ENCODE data around the gene TRPM7.

Gene TRPM7

DNA sequence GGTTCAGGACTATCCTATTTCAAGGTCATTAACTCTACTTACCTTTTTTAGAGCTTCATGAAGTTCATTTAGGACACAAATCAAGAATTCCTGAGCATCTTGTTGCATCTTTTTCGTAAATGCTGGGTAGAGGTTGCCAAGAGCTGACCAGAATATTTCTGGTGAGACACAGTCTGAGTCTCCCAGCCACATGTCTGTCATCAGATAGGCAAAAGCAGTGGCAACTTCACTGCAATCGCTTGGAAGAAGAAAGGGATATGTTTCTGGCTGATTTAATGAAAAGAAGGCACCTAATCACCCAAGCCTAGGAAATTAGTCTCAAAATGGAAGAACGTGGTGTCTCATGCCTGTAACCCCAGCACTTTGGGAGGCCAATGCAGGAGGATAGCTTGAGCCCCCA is 143.0 kb downstream of the TRPM7 start:
- no peaks in the 10 kb centered on the region for H3K4me1 ChIP-seq (ENCODE audit: control insufficient read depth in 1 of 2, insufficient read depth in 2 of 2, low read length in 2 of 2)
- no peaks in the 10 kb centered on the region for H3K27me3 ChIP-seq (ENCODE audit: control insufficient read depth in 1 of 2, insufficient read depth in 2 of 2, low read length in 2 of 2)
- no peak overlapping the region for H3K27ac ChIP-seq (ENCODE audit: low read depth, low read length)
- no peaks in the 10 kb centered on the region for H3K9me3 ChIP-seq (ENCODE audit: control insufficient read depth in 1 of 2, low read length in 2 of 2)
- no peaks in the 10 kb centered on the region for H3K36me3 ChIP-seq (ENCODE audit: control insufficient read depth in 1 of 2, insufficient read depth in 2 of 2, low read length in 2 of 2)
- H3K9ac ChIP-seq (ENCODE audit: low read depth in 1 of 2, low read length in 2 of 2), result no peak overlapping the region
- no peak overlapping the region for H3K4me3 ChIP-seq (ENCODE audit: low read depth in 1 of 2, low read length in 2 of 2)

DNA sequence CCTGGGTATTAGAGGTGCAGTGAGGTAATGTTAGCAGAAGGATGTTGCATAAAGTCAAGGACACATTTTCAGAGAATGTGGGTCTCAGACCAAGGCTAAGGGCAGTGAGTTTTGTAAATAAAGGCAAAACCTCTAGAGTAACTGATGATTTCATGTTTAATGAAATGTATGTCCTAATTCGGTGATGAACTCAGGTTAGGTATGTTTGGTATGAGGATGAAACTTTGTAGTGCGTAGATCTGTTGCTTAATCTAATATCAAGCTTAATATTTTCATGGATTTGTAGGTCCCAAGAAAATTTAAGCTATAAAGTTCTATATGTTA is 143.7 kb downstream of the TRPM7 start:
- Histone ChIP-seq H3K9ac (ENCODE audit: low read depth in 1 of 2, low read length in 2 of 2) (no peak overlapping the region), H3K4me3 (ENCODE audit: low read depth in 1 of 2, low read length in 2 of 2) (no peak overlapping the region)

DNA sequence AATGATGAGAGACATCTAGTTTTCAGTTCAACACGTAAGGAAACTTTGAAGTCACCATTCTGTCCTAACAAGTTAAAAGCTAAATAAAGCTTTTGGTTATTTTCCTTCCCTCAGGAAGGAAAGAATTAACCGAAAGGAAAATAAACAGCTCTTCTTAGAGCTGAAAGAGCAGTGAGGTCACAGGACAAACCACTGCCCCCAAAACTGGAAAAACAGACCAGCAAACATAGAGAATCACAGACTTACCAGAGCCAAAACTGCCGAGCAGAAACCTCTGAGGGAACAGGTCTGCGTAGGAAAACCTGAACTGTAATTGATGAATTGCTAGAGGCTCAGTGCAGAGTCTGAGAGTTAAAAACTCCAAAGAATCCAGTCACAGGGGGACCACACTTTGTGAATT is 154.8 kb downstream of the TRPM7 start:
- Histone ChIP-seq H3K27ac (ENCODE audit: low read depth, low read length) (no peak overlapping the region), H3K9ac (ENCODE audit: low read depth in 1 of 2, low read length in 2 of 2) (no peak overlapping the region), H3K27me3 (ENCODE audit: control insufficient read depth in 1 of 2, insufficient read depth in 2 of 2, low read length in 2 of 2) (no peaks in the 10 kb centered on the region), H3K9me3 (ENCODE audit: control insufficient read depth in 1 of 2, low read length in 2 of 2) (no peaks in the 10 kb centered on the region), H3K4me1 (ENCODE audit: control insufficient read depth in 1 of 2, insufficient read depth in 2 of 2, low read length in 2 of 2) (no peaks in the 10 kb centered on the region), H3K4me3 (ENCODE audit: low read depth in 1 of 2, low read length in 2 of 2) (no peak overlapping the region), H3K36me3 (ENCODE audit: control insufficient read depth in 1 of 2, insufficient read depth in 2 of 2, low read length in 2 of 2) (no peaks in the 10 kb centered on the region)

More for the DNA sequence above, 143.7 kb downstream of the TRPM7 start:
- Histone ChIP-seq H3K4me1 (ENCODE audit: control insufficient read depth in 1 of 2, insufficient read depth in 2 of 2, low read length in 2 of 2) (no peaks in the 10 kb centered on the region), H3K27me3 (ENCODE audit: control insufficient read depth in 1 of 2, insufficient read depth in 2 of 2, low read length in 2 of 2) (no peaks in the 10 kb centered on the region), H3K9me3 (ENCODE audit: control insufficient read depth in 1 of 2, low read length in 2 of 2) (no peaks in the 10 kb centered on the region), H3K27ac (ENCODE audit: low read depth, low read length) (no peak overlapping the region), H3K36me3 (ENCODE audit: control insufficient read depth in 1 of 2, insufficient read depth in 2 of 2, low read length in 2 of 2) (no peaks in the 10 kb centered on the region)

- Histone ChIP-seq H3K4me3 (ENCODE audit: low read depth in 1 of 2, low read length in 2 of 2) (no peak overlapping the region), H3K9me3 (ENCODE audit: control insufficient read depth in 1 of 2, low read length in 2 of 2) (no peaks in the 10 kb centered on the region), H3K27ac (ENCODE audit: low read depth, low read length) (no peak overlapping the region), H3K4me1 (ENCODE audit: control insufficient read depth in 1 of 2, insufficient read depth in 2 of 2, low read length in 2 of 2) (no peaks in the 10 kb centered on the region), H3K9ac (ENCODE audit: low read depth in 1 of 2, low read length in 2 of 2) (no peak overlapping the region), H3K27me3 (ENCODE audit: control insufficient read depth in 1 of 2, insufficient read depth in 2 of 2, low read length in 2 of 2) (no peaks in the 10 kb centered on the region), H3K36me3 (ENCODE audit: control insufficient read depth in 1 of 2, insufficient read depth in 2 of 2, low read length in 2 of 2) (no peaks in the 10 kb centered on the region)
These were observed 155.4 kb downstream of the TRPM7 start for GRCh38 chr15:50531163-50531562.

GRCh38 chr15:50523851-50524251 is 162.7 kb downstream of the TRPM7 start:
- H3K4me1 ChIP-seq (ENCODE audit: control insufficient read depth in 1 of 2, insufficient read depth in 2 of 2, low read length in 2 of 2), result no peaks in the 10 kb centered on the region
- H3K9ac ChIP-seq (ENCODE audit: low read depth in 1 of 2, low read length in 2 of 2), result no peak overlapping the region
- no peak overlapping the region for H3K4me3 ChIP-seq (ENCODE audit: low read depth in 1 of 2, low read length in 2 of 2)
- H3K27ac ChIP-seq (ENCODE audit: low read depth, low read length), result no peak overlapping the region
- H3K27me3 ChIP-seq (ENCODE audit: control insufficient read depth in 1 of 2, insufficient read depth in 2 of 2, low read length in 2 of 2), result no peaks in the 10 kb centered on the region
- no peaks in the 10 kb centered on the region for H3K36me3 ChIP-seq (ENCODE audit: control insufficient read depth in 1 of 2, insufficient read depth in 2 of 2, low read length in 2 of 2)
- no peaks in the 10 kb centered on the region for H3K9me3 ChIP-seq (ENCODE audit: control insufficient read depth in 1 of 2, low read length in 2 of 2)

- peaks cover 0 to 3% of the 10 kb centered on the region in 2 donors for H3K9me3 ChIP-seq (ENCODE audit: control insufficient read depth in 1 of 2, low read length in 2 of 2)
- no peak overlapping the region for H3K4me3 ChIP-seq (ENCODE audit: low read depth in 1 of 2, low read length in 2 of 2)
These were observed 166.7 kb downstream of the TRPM7 start for GRCh38 chr15:50519740-50520425.

GRCh38 chr15:50513001-50513400 is 173.6 kb downstream of the TRPM7 start:
- no peaks in the 10 kb centered on the region for H3K27me3 ChIP-seq (ENCODE audit: control insufficient read depth in 1 of 2, insufficient read depth in 2 of 2, low read length in 2 of 2)
- no peaks in the 10 kb centered on the region for H3K4me1 ChIP-seq (ENCODE audit: control insufficient read depth in 1 of 2, insufficient read depth in 2 of 2, low read length in 2 of 2)
- H3K27ac ChIP-seq (ENCODE audit: low read depth, low read length), result no peak overlapping the region
- H3K9ac ChIP-seq (ENCODE audit: low read depth in 1 of 2, low read length in 2 of 2), result no peak overlapping the region
- H3K36me3 ChIP-seq (ENCODE audit: control insufficient read depth in 1 of 2, insufficient read depth in 2 of 2, low read length in 2 of 2), result no peaks in the 10 kb centered on the region
- peaks cover 0 to 3% of the 10 kb centered on the region in 2 donors for H3K9me3 ChIP-seq (ENCODE audit: control insufficient read depth in 1 of 2, low read length in 2 of 2)
- no peak overlapping the region for H3K4me3 ChIP-seq (ENCODE audit: low read depth in 1 of 2, low read length in 2 of 2)

More at GRCh38 chr15:50519740-50520425, 166.7 kb downstream of the TRPM7 start:
- no peaks in the 10 kb centered on the region for H3K4me1 ChIP-seq (ENCODE audit: control insufficient read depth in 1 of 2, insufficient read depth in 2 of 2, low read length in 2 of 2)
- H3K27me3 ChIP-seq (ENCODE audit: control insufficient read depth in 1 of 2, insufficient read depth in 2 of 2, low read length in 2 of 2), result no peaks in the 10 kb centered on the region
- no peaks in the 10 kb centered on the region for H3K36me3 ChIP-seq (ENCODE audit: control insufficient read depth in 1 of 2, insufficient read depth in 2 of 2, low read length in 2 of 2)
- no peak overlapping the region for H3K27ac ChIP-seq (ENCODE audit: low read depth, low read length)
- no peak overlapping the region for H3K9ac ChIP-seq (ENCODE audit: low read depth in 1 of 2, low read length in 2 of 2)

All from duodenal mucosa (tissue), 2 donors.